ENCODE results near the gene RNF157. TPM values are rescaled to one million over a fixed set of nuclear protein-coding genes. Genes with fewer than 3 reads are reported as not detected.
"Not testable (repeated sequence)": the region's sequence is repeated elsewhere in the genome, so short reads cannot be mapped to it uniquely, and the experiment has no call there.

The RNF157 gene
- total RNA-seq, 1 experiment from 2014 or later: 4.0 TPM

DNA sequence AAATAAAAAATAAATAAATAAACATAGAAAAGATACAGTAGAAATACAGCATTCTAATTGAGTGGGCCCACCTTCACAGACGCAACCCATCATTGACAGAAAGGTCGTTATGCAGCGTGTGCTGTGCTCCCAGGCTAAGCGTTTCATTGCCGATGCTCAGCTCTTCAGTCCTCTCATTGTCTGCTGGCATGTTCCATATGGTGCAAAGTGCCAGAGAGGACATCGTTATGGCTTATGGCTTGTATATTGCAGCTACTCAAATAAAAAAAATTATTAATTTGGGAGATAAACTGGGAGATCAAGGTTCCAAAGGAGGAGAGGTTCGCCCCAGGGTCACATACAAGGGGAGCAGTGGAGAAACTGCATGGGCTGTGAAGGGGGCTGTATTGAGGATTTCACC lies 13.5 kb upstream of the RNF157 start:
- Histone ChIP-seq H3K4me1 (ENCODE audit: control insufficient read depth, insufficient read depth, low read length) (peaks cover 5% of the 10 kb centered on the region), H3K36me3 (ENCODE audit: control insufficient read depth, insufficient read depth, low read length) (no peaks in the 10 kb centered on the region), H3K4me3 (ENCODE audit: low read depth in 2 of 2, low read length in 2 of 2) (no peak overlapping the region), H3K27me3 (ENCODE audit: control insufficient read depth, insufficient read depth, low read length) (no peaks in the 10 kb centered on the region), H3K9me3 (ENCODE audit: control insufficient read depth, insufficient read depth, low read depth, low read length) (no peaks in the 10 kb centered on the region), H3K27ac (ENCODE audit: low read length) (no peak overlapping the region)
- ChIA-PET POLR2A (interaction anchor here (0.5 kb wide), 1 partner anchor 171 kb away, joined by 5 read pairs; no protein-coding TSS in a partner anchor), CTCF (interaction anchor here (0.8 kb wide), 1 partner anchor 26 kb away, joined by 4 read pairs; no protein-coding TSS in a partner anchor)
- intact Hi-C loops (cut with micrococcal nuclease; ENCODE audit: unreplicated experiment) (no loop called here), in situ Hi-C loops (cut with HindIII; ENCODE audit: low pct_unique_long_range_greater_than_20kb, low sequenced_read_pairs) (no loop called here)
- TF ChIP-seq, protein P1, sequence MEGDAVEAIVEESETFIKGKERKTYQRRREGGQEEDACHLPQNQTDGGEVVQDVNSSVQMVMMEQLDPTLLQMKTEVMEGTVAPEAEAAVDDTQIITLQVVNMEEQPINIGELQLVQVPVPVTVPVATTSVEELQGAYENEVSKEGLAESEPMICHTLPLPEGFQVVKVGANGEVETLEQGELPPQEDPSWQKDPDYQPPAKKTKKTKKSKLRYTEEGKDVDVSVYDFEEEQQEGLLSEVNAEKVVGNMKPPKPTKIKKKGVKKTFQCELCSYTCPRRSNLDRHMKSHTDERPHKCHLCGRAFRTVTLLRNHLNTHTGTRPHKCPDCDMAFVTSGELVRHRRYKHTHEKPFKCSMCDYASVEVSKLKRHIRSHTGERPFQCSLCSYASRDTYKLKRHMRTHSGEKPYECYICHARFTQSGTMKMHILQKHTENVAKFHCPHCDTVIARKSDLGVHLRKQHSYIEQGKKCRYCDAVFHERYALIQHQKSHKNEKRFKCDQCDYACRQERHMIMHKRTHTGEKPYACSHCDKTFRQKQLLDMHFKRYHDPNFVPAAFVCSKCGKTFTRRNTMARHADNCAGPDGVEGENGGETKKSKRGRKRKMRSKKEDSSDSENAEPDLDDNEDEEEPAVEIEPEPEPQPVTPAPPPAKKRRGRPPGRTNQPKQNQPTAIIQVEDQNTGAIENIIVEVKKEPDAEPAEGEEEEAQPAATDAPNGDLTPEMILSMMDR (IDR thresholded peaks at IDR 0.05): no peak
- TF ChIP-seq TCF7L2 (IDR thresholded peaks at IDR 0.05; ENCODE audit: low read depth, low read length) (no peak), POLR2AphosphoS5 (IDR thresholded peaks at IDR 0.05; ENCODE audit: low read depth, low read length) (no peak), SIN3A (IDR thresholded peaks at IDR 0.05; ENCODE audit: borderline replicate concordance, insufficient read depth, low read depth, low read length) (no peak)
- TF ChIP-seq, protein P2, sequence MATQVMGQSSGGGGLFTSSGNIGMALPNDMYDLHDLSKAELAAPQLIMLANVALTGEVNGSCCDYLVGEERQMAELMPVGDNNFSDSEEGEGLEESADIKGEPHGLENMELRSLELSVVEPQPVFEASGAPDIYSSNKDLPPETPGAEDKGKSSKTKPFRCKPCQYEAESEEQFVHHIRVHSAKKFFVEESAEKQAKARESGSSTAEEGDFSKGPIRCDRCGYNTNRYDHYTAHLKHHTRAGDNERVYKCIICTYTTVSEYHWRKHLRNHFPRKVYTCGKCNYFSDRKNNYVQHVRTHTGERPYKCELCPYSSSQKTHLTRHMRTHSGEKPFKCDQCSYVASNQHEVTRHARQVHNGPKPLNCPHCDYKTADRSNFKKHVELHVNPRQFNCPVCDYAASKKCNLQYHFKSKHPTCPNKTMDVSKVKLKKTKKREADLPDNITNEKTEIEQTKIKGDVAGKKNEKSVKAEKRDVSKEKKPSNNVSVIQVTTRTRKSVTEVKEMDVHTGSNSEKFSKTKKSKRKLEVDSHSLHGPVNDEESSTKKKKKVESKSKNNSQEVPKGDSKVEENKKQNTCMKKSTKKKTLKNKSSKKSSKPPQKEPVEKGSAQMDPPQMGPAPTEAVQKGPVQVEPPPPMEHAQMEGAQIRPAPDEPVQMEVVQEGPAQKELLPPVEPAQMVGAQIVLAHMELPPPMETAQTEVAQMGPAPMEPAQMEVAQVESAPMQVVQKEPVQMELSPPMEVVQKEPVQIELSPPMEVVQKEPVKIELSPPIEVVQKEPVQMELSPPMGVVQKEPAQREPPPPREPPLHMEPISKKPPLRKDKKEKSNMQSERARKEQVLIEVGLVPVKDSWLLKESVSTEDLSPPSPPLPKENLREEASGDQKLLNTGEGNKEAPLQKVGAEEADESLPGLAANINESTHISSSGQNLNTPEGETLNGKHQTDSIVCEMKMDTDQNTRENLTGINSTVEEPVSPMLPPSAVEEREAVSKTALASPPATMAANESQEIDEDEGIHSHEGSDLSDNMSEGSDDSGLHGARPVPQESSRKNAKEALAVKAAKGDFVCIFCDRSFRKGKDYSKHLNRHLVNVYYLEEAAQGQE (IDR thresholded peaks at IDR 0.05; ENCODE audit: insufficient read depth in 1 of 2, low read depth in 2 of 2, low read length in 1 of 2): no peak
- BruUV-seq (replicated peaks): no TSS peak
- ATAC-seq (no peak), DNase-seq (ENCODE audit: low read depth, low spot score) (no peak)

DNA sequence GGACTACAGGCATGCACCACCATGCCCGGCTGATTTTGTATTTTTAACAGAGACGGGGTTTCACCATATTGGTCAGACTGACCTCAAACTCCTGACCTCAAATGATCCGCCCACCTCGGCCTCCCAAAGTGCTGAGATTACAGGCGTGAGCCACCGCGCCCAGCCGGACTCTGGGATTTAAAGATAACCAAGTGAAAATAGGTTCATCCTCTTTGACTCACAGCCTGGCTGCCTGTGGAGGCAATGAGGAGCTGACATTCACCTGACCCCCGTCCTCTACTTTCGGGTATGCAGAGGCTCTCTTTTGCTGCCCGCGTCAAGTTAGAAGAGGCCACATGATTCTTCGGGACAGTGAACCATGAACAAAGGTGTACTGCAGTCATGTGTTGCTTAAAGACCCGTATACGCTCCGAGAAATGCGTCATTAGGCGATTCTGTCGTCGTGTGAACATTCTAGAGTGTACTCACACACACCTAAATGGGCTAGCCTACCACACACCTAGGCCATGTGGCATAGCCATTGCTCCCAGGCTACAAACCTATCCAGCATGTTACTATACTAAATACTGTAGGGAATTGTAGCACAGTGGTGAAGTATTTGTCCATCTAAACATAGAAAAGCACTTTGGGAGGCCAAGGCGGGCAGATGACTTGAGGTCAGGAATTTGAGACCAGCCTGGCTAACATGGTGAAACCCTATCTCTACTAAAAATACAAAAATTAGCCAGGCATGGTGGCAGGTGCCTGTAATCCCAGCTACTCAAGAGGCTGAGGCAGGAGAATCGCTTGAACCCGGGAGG lies 12.9 kb upstream of the RNF157 start:
- H3K27me3 ChIP-seq (ENCODE audit: control insufficient read depth, insufficient read depth, low read length); H3K36me3 ChIP-seq (ENCODE audit: control insufficient read depth, insufficient read depth, low read length); H3K9me3 ChIP-seq (ENCODE audit: control insufficient read depth, insufficient read depth, low read depth, low read length); BruUV-seq (replicated peaks); ATAC-seq; intact Hi-C loops (cut with micrococcal nuclease; ENCODE audit: unreplicated experiment); H3K27ac ChIP-seq (ENCODE audit: low read length); POLR2A ChIA-PET; DNase-seq (ENCODE audit: low read depth, low spot score); H3K4me3 ChIP-seq (ENCODE audit: low read depth in 2 of 2, low read length in 2 of 2); H3K4me1 ChIP-seq (ENCODE audit: control insufficient read depth, insufficient read depth, low read length); CTCF ChIA-PET; in situ Hi-C loops (cut with HindIII; ENCODE audit: low pct_unique_long_range_greater_than_20kb, low sequenced_read_pairs): not testable (repeated sequence)

Data from Panc1 (cell line).